ENCODE results near the gene RIC3. TPM values are rescaled to one million over a fixed set of nuclear protein-coding genes. Genes with fewer than 3 reads are reported as not detected.

The RIC3 gene
- total and polyA plus RNA-seq, 2 of the 8 experiments (the other 6 are each of a cell fraction or from before 2014, with no cell fraction given) = 6.4 to 15.5 TPM

DNA sequence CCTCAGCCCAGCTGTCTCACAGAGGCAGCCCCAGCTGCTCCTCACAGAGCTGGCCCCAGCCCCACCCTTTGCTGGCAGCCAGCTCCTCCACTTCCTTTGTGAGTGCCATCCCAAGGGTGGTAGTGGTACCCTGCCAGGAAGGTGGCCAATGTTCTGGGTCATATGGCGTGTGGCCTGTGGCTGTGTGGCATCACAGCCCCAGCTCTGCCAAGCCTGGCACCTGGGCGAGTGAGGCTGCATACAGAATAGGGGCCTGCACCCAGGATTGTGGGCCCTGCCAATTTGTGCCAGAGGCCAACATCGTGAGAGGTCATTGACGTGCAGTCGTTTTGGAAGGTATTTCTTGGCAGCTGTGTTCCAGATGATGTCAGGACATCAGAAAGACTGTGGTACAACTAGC is 77.1 kb downstream of the RIC3 start (continued):
- TF ChIP-seq CBX5 (IDR thresholded peaks at IDR 0.05; ENCODE audit: low read depth, low read length) = no peak
- TF ChIP-seq RAD21 (IDR thresholded peaks at IDR 0.05 in 1 of 2, conservative IDR thresholded peaks at IDR 0.05 in 1 of 2; ENCODE audit: low read depth in 2 of 2, low read length in 2 of 2) = no peak
- no peak for TF ChIP-seq BRCA1 (IDR thresholded peaks at IDR 0.05; ENCODE audit: low read depth, low read length)
- no peak for TF ChIP-seq RXRA (IDR thresholded peaks at IDR 0.05; ENCODE audit: insufficient read depth, low read depth, low read length)
- no peak for TF ChIP-seq CREB1 (IDR thresholded peaks at IDR 0.05)
- TF ChIP-seq CTCF (IDR thresholded peaks at IDR 0.05; ENCODE audit: control extremely low read depth in 1 of 3, insufficient read depth in 1 of 3, low read depth in 1 of 3, low read length in 3 of 3) = no peak
